ENCODE data around the gene NMUR1.

- no peak for TF ChIP-seq EZH2 (IDR thresholded peaks at IDR 0.05; ENCODE audit: borderline replicate concordance, low read depth, low read length, severe bottlenecking)
- TF ChIP-seq POLR2A (IDR thresholded peaks at IDR 0.05; ENCODE audit: low read depth, low read length), result no peak
- TF ChIP-seq CTCF (IDR thresholded peaks at IDR 0.05; ENCODE audit: extremely low read depth in 1 of 2, insufficient read depth in 1 of 2, low read depth in 1 of 2, low read length in 2 of 2), result no peak
- TF ChIP-seq JUN (IDR thresholded peaks at IDR 0.05; ENCODE audit: borderline replicate concordance, insufficient read depth, insufficient read length, low read depth), result no peak
These were observed 1.6 kb downstream of the NMUR1 start for GRCh38 chr2:231528636-231529030.
